Measurements from ENCODE around the gene FKBP9.
"Not testable (repeated sequence)": the region's sequence is repeated elsewhere in the genome, so short reads cannot be mapped to it uniquely, and the experiment has no call there.

Gene FKBP9

GRCh38 chr7:32957326-32958045, at the start of gene FKBP9:
TSS of gene FKBP9 (plus strand) at chr7:32957440. CDS start at chr7:32957574, 134 bp downstream.
- no peak for FAIRE-seq

- no peak for FAIRE-seq
These were observed 47.0 kb upstream of the FKBP9 start for GRCh38 chr7:32910195-32910594.

GRCh38 chr7:32914184-32914583, 43.1 kb upstream of the FKBP9 start:
- no peak for FAIRE-seq

GRCh38 chr7:32915041-32915536, 42.2 kb upstream of the FKBP9 start:
- FAIRE-seq: no peak

GRCh38 chr7:32916006-32916405, 41.2 kb upstream of the FKBP9 start:
- no peak for FAIRE-seq

- not testable (repeated sequence) for FAIRE-seq
These were observed 40.2 kb upstream of the FKBP9 start for GRCh38 chr7:32916994-32917393.

- FAIRE-seq: no peak
These were observed 35.3 kb upstream of the FKBP9 start for GRCh38 chr7:32921896-32922295.

- FAIRE-seq: no peak
These were observed 28.4 kb upstream of the FKBP9 start for GRCh38 chr7:32928785-32929298.

GRCh38 chr7:32929430-32930143, 27.7 kb upstream of the FKBP9 start:
- FAIRE-seq: no peak

GRCh38 chr7:32930378-32930777, 26.9 kb upstream of the FKBP9 start:
- no peak for FAIRE-seq

GRCh38 chr7:32935558-32935957, 21.7 kb upstream of the FKBP9 start:
- FAIRE-seq: no peak

GRCh38 chr7:32936689-32937088, 20.6 kb upstream of the FKBP9 start:
- no peak for FAIRE-seq

- FAIRE-seq: no peak
These were observed 19.7 kb upstream of the FKBP9 start for GRCh38 chr7:32937344-32938174.

GRCh38 chr7:32941181-32941580, 16.1 kb upstream of the FKBP9 start:
- peak; percentile 17 for FAIRE-seq

GRCh38 chr7:32941681-32942414, 15.4 kb upstream of the FKBP9 start:
- no peak for FAIRE-seq

- FAIRE-seq: no peak
These were observed 14.6 kb upstream of the FKBP9 start for GRCh38 chr7:32942415-32943251.

GRCh38 chr7:32943252-32944030, 13.8 kb upstream of the FKBP9 start:
- no peak for FAIRE-seq

- no peak for FAIRE-seq
These were observed 9.7 kb upstream of the FKBP9 start for GRCh38 chr7:32947420-32947983.

- no peak for FAIRE-seq
These were observed 9.0 kb upstream of the FKBP9 start for GRCh38 chr7:32948202-32948601.

GRCh38 chr7:32952876-32953275, 4.4 kb upstream of the FKBP9 start:
- no peak for FAIRE-seq
